HEK293 (cell line): ENCODE results near the gene DDX20.

ENCODE experiments used
- SETDB1 ChIP-seq: IDR thresholded peaks from one replicate; pipeline ENCODE4 v1.6.1; 2017; ENCODE audit warnings: mild to moderate bottlenecking, low read length, moderate library complexity, mixed read lengths; ENCODE audit not compliant: insufficient read length
- ZBTB17 ChIP-seq: fragments of 450-650 bp; formaldehyde crosslinking; IDR thresholded peaks from 2 replicates; pipeline ENCODE4 v1.5.1; 2016; ENCODE audit warnings: missing biosample characterization, missing genetic modification characterization
- ZFP37 ChIP-seq: fragments of 450-650 bp; formaldehyde crosslinking; IDR thresholded peaks from 2 replicates; pipeline ENCODE4 v1.5.1; 2016; ENCODE audit warnings: missing biosample characterization, missing genetic modification characterization
- ZNF169 ChIP-seq: fragments of 450-650 bp; formaldehyde crosslinking; IDR thresholded peaks from 2 replicates; pipeline ENCODE4 v1.5.1; 2016; ENCODE audit warnings: missing biosample characterization, missing genetic modification characterization
- ZNF202 ChIP-seq: fragments of 450-650 bp; formaldehyde crosslinking; IDR thresholded peaks from 2 replicates; pipeline ENCODE4 v1.5.1; 2016; ENCODE audit warnings: missing biosample characterization, missing genetic modification characterization, borderline replicate concordance
- ZNF239 ChIP-seq: fragments of 450-650 bp; formaldehyde crosslinking; IDR thresholded peaks from 2 replicates; pipeline ENCODE4 v1.5.1; 2016; ENCODE audit warnings: missing biosample characterization, missing genetic modification characterization
- ZNF274 ChIP-seq, 2 experiments: fragments of 200-500 bp in 1 of 2; fragments of 450-650 bp in 1 of 2; sonication (Bioruptor generic) in 1 of 2; formaldehyde crosslinking in 1 of 2; IDR thresholded peaks; 2 replicates each; pipeline versions ENCODE4 v1.5.1 to v1.6.1; 2014 to 2016; ENCODE audit warnings: borderline replicate concordance in 1 of 2, inconsistent platforms in 1 of 2, low read length in 1 of 2, missing biosample characterization in 1 of 2, missing genetic modification characterization in 1 of 2
- ZNF302 ChIP-seq: fragments of 450-650 bp; formaldehyde crosslinking; IDR thresholded peaks from 2 replicates; pipeline ENCODE4 v1.5.1; 2016; ENCODE audit warnings: missing biosample characterization, missing genetic modification characterization, low read depth
- ZNF335 ChIP-seq: fragments of 450-650 bp; formaldehyde crosslinking; conservative IDR thresholded peaks from 2 replicates; pipeline ENCODE4 v1.5.1; 2016; ENCODE audit warnings: missing biosample characterization, missing genetic modification characterization
- ZNF366 ChIP-seq: fragments of 450-650 bp; formaldehyde crosslinking; conservative IDR thresholded peaks from 2 replicates; pipeline ENCODE4 v1.5.1; 2016; ENCODE audit warnings: missing biosample characterization, missing genetic modification characterization
- ZNF391 ChIP-seq: fragments of 450-650 bp; formaldehyde crosslinking; IDR thresholded peaks from 2 replicates; pipeline ENCODE4 v1.5.1; 2016; ENCODE audit warnings: low read depth, missing biosample characterization, missing genetic modification characterization, borderline replicate concordance
- ZNF426 ChIP-seq: fragments of 450-650 bp; formaldehyde crosslinking; IDR thresholded peaks from 2 replicates; pipeline ENCODE4 v1.5.1; 2017; ENCODE audit warnings: missing biosample characterization, missing genetic modification characterization, mild to moderate bottlenecking, inconsistent platforms, moderate library complexity
- ZNF48 ChIP-seq: fragments of 450-650 bp; formaldehyde crosslinking; IDR thresholded peaks from 2 replicates; pipeline ENCODE4 v1.5.1; 2016; ENCODE audit warnings: missing biosample characterization, missing genetic modification characterization
- ZNF521 ChIP-seq: fragments of 450-650 bp; formaldehyde crosslinking; IDR thresholded peaks from 2 replicates; pipeline ENCODE4 v1.5.1; 2017; ENCODE audit warnings: missing biosample characterization, mild to moderate bottlenecking, missing genetic modification characterization
- ZNF555 ChIP-seq: fragments of 450-650 bp; formaldehyde crosslinking; conservative IDR thresholded peaks from 2 replicates; pipeline ENCODE4 v1.5.1; 2017; ENCODE audit warnings: missing biosample characterization, mild to moderate bottlenecking, missing genetic modification characterization, inconsistent platforms
- ZNF571 ChIP-seq: fragments of 450-650 bp; formaldehyde crosslinking; IDR thresholded peaks from 2 replicates; pipeline ENCODE4 v1.5.0; 2017; ENCODE audit warnings: missing biosample characterization, missing genetic modification characterization
- ZNF830 ChIP-seq: fragments of 450-650 bp; IDR thresholded peaks from 2 replicates; pipeline ENCODE4 v1.5.0; 2018; ENCODE audit warnings: missing biosample characterization, missing genetic modification characterization, low read depth, mild to moderate bottlenecking, moderate library complexity
- TF ChIP-seq, protein P1 (sequence below): fragments of 450-650 bp; formaldehyde crosslinking; conservative IDR thresholded peaks from 2 replicates; pipeline ENCODE4 v1.5.1; 2016; ENCODE audit warnings: low read depth, missing biosample characterization, missing genetic modification characterization
- TF ChIP-seq, protein P2 (sequence below): fragments of 450-650 bp; formaldehyde crosslinking; IDR thresholded peaks from 2 replicates; pipeline ENCODE4 v1.5.1; 2016; ENCODE audit warnings: missing biosample characterization, missing genetic modification characterization
- TF ChIP-seq, protein P3 (sequence below): fragments of 450-650 bp; formaldehyde crosslinking; IDR thresholded peaks from 2 replicates; pipeline ENCODE4 v1.5.1; 2016; ENCODE audit warnings: missing biosample characterization, missing genetic modification characterization
- TF ChIP-seq, protein P4 (sequence below): fragments of 450-650 bp; formaldehyde crosslinking; IDR thresholded peaks from 2 replicates; pipeline ENCODE4 v1.5.1; 2016; ENCODE audit warnings: missing biosample characterization, missing genetic modification characterization
- TF ChIP-seq, protein P5 (sequence below): fragments of 450-650 bp; formaldehyde crosslinking; optimal IDR thresholded peaks from 2 replicates; pipeline ENCODE3; 2016; ENCODE audit warnings: missing biosample characterization, mild to moderate bottlenecking, missing genetic modification characterization
- TF ChIP-seq, protein P6 (sequence below): fragments of 450-650 bp; formaldehyde crosslinking; IDR thresholded peaks from 2 replicates; pipeline ENCODE4 v1.5.1; 2017; ENCODE audit warnings: missing biosample characterization, missing genetic modification characterization

The DDX20 gene

DNA sequence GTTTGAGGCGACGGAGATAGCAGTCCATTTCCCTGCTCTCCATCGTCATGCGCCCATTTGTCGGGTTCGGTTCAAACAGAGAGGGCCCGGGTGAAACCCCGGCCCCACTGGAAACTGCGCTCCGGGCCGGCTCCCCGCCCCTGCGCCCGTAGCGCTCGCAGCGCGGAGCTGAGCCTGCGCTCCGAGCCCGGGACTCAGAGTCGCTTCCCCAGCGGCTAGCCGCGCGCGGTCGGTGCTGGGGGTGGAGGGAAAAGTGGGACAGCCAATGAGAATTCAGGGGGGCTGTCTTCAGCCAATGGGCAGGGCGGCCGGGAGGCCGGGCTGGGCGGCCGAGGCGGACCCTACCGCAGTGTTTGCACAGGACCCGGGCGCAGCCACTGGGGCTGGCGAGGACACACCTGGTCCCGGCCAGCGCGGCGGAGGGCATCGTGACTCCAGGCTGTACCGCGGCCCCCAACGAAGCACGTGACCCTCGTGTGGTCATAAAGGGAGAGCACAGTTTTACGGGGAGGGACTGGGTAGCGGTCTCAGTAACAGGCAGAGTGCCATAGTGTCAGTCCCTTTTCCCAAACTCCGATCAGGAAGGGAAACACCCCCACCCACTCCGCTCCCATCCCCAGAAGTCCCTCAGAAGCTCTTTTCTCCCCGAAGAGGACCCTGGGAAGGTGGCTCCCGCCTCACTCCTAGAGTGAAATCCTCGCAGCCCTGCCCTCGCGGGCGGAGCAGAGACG is 16.3 kb upstream of the DDX20 start, which contains the start of gene INKA2 (continued):
- TF ChIP-seq, protein P1, sequence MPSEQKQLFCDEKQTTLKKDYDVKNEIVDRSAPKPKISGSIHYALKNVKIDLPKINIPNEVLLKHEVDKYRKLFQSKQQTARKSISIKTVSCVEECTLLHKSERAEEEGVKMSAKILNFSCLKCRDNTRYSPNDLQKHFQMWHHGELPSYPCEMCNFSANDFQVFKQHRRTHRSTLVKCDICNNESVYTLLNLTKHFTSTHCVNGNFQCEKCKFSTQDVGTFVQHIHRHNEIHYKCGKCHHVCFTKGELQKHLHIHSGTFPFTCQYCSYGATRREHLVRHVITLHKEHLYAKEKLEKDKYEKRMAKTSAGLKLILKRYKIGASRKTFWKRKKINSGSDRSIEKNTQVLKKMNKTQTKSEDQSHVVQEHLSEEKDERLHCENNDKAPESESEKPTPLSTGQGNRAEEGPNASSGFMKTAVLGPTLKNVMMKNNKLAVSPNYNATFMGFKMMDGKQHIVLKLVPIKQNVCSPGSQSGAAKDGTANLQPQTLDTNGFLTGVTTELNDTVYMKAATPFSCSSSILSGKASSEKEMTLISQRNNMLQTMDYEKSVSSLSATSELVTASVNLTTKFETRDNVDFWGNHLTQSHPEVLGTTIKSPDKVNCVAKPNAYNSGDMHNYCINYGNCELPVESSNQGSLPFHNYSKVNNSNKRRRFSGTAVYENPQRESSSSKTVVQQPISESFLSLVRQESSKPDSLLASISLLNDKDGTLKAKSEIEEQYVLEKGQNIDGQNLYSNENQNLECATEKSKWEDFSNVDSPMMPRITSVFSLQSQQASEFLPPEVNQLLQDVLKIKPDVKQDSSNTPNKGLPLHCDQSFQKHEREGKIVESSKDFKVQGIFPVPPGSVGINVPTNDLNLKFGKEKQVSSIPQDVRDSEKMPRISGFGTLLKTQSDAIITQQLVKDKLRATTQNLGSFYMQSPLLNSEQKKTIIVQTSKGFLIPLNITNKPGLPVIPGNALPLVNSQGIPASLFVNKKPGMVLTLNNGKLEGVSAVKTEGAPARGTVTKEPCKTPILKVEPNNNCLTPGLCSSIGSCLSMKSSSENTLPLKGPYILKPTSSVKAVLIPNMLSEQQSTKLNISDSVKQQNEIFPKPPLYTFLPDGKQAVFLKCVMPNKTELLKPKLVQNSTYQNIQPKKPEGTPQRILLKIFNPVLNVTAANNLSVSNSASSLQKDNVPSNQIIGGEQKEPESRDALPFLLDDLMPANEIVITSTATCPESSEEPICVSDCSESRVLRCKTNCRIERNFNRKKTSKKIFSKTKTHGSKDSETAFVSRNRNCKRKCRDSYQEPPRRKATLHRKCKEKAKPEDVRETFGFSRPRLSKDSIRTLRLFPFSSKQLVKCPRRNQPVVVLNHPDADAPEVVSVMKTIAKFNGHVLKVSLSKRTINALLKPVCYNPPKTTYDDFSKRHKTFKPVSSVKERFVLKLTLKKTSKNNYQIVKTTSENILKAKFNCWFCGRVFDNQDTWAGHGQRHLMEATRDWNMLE (tag by site-specific recombination) = no peak
- TF ChIP-seq ZNF335 (tag by site-specific recombination) (peak; percentile 93), ZNF571 (no peak), ZNF366 (tag by site-specific recombination) (no peak), ZNF521 (tag by site-specific recombination) (no peak), ZNF302 (no peak), ZBTB17 (tag by site-specific recombination) (peak; percentile 77), ZNF169 (tag by site-specific recombination) (no peak), ZNF555 (tag by site-specific recombination) (no peak), ZNF48 (no peak), SETDB1 (no peak), ZNF202 (tag by site-specific recombination) (no peak), ZNF391 (tag by site-specific recombination) (no peak), ZNF239 (tag by site-specific recombination) (no peak), ZFP37 (no peak), ZNF426 (no peak), ZNF830 (tag by site-specific recombination) (no peak), ZNF274 (IDR thresholded peaks at IDR 0.05; ENCODE audit: low read length) (no peak), ZNF274 (tag by site-specific recombination; IDR thresholded peaks at IDR 0.05; ENCODE audit: borderline replicate concordance) (no peak)
- TF ChIP-seq, protein P2, sequence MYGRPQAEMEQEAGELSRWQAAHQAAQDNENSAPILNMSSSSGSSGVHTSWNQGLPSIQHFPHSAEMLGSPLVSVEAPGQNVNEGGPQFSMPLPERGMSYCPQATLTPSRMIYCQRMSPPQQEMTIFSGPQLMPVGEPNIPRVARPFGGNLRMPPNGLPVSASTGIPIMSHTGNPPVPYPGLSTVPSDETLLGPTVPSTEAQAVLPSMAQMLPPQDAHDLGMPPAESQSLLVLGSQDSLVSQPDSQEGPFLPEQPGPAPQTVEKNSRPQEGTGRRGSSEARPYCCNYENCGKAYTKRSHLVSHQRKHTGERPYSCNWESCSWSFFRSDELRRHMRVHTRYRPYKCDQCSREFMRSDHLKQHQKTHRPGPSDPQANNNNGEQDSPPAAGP (tag by site-specific recombination) = peak; percentile 48
- TF ChIP-seq, protein P3, sequence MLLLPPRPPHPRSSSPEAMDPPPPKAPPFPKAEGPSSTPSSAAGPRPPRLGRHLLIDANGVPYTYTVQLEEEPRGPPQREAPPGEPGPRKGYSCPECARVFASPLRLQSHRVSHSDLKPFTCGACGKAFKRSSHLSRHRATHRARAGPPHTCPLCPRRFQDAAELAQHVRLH (tag by site-specific recombination) = no peak
- TF ChIP-seq, protein P4, sequence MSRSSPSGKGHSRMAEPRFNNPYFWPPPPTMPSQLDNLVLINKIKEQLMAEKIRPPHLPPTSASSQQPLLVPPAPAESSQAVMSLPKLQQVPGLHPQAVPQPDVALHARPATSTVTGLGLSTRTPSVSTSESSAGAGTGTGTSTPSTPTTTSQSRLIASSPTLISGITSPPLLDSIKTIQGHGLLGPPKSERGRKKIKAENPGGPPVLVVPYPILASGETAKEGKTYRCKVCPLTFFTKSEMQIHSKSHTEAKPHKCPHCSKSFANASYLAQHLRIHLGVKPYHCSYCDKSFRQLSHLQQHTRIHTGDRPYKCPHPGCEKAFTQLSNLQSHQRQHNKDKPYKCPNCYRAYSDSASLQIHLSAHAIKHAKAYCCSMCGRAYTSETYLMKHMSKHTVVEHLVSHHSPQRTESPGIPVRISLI (tag by site-specific recombination) = no peak
- TF ChIP-seq, protein P5, sequence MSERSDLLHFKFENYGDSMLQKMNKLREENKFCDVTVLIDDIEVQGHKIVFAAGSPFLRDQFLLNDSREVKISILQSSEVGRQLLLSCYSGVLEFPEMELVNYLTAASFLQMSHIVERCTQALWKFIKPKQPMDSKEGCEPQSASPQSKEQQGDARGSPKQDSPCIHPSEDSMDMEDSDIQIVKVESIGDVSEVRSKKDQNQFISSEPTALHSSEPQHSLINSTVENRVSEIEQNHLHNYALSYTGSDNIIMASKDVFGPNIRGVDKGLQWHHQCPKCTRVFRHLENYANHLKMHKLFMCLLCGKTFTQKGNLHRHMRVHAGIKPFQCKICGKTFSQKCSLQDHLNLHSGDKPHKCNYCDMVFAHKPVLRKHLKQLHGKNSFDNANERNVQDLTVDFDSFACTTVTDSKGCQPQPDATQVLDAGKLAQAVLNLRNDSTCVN (tag by site-specific recombination) = peak; percentile 75
- TF ChIP-seq, protein P6, sequence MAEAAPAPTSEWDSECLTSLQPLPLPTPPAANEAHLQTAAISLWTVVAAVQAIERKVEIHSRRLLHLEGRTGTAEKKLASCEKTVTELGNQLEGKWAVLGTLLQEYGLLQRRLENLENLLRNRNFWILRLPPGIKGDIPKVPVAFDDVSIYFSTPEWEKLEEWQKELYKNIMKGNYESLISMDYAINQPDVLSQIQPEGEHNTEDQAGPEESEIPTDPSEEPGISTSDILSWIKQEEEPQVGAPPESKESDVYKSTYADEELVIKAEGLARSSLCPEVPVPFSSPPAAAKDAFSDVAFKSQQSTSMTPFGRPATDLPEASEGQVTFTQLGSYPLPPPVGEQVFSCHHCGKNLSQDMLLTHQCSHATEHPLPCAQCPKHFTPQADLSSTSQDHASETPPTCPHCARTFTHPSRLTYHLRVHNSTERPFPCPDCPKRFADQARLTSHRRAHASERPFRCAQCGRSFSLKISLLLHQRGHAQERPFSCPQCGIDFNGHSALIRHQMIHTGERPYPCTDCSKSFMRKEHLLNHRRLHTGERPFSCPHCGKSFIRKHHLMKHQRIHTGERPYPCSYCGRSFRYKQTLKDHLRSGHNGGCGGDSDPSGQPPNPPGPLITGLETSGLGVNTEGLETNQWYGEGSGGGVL (tag by site-specific recombination) = peak; percentile 64
